GM19468 (cell line): Measurements from ENCODE around the gene CDC25B.
"Not testable (repeated sequence)": the region's sequence is repeated elsewhere in the genome, so short reads cannot be mapped to it uniquely, and the experiment has no call there.

ENCODE experiments used
- ATAC-seq: cut with Tn5 transposase; IDR thresholded peaks from one replicate; pipeline ENCODE4 v1.9.1; 2021; ENCODE audit warnings: mild to moderate bottlenecking, moderate library complexity, moderate number of reproducible peaks; ENCODE audit not compliant: unreplicated experiment; ENCODE audit errors: extremely low read depth

CDC25B gene

GRCh38 chr20:3820901-3821727, 25.0 kb downstream of the CDC25B start:
- no peak for ATAC-seq

- no peak for ATAC-seq
Observed at GRCh38 chr20:3821996-3822395, 25.9 kb downstream of the CDC25B start.

- ATAC-seq = no peak
Observed at GRCh38 chr20:3823881-3824280, 27.8 kb downstream of the CDC25B start.

DNA sequence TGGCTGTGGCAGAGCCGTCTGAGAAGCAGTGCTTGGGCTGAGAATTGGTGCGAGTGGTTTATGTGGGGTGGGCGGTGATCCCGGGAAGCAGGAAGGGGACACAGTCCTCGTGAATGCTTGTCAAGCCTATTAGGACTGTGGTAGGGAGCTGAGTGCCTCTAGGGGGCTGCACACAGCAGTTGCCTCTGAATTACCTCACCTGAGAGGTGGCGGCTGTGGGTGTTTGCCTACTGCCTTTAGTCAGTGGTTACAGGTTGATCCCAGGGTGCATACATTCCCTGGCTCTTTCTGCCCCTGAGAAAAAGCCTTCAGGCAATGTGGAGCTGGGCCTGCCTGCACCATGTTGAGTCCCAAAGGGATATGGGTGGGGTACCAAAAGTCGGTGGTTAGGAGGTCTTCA, 29.4 kb downstream of the CDC25B start:
- no peak for ATAC-seq

GRCh38 chr20:3826420-3826819, 30.3 kb downstream of the CDC25B start:
- ATAC-seq = no peak

GRCh38 chr20:3828798-3829197, 32.7 kb downstream of the CDC25B start:
- ATAC-seq = no peak

- ATAC-seq = not testable (repeated sequence)
Observed at GRCh38 chr20:3829891-3830290, 33.8 kb downstream of the CDC25B start.

- ATAC-seq = no peak
Observed at GRCh38 chr20:3836132-3836531, 40.0 kb downstream of the CDC25B start.

DNA sequence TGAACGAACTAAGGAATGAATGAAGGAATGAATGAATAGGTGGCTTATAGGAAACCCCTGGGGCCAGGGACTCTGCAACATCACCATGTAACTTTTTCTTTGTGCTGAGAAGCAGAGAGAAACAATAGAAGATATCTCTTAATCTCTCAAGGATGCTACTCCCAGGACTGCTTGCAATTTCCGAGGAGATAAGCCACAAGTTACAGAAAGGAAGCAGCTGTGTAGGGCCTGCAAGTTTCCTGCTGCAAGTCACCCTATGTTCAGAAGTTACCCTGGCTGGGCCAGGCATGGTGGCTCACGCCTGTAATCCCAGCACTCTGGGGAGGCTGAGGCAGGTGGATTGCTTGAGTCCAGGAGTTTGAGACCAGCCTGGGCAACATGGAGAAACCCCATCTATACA, 43.2 kb downstream of the CDC25B start:
- no peak for ATAC-seq

GRCh38 chr20:3840201-3840600, 44.1 kb downstream of the CDC25B start:
- ATAC-seq = not testable (repeated sequence)

DNA sequence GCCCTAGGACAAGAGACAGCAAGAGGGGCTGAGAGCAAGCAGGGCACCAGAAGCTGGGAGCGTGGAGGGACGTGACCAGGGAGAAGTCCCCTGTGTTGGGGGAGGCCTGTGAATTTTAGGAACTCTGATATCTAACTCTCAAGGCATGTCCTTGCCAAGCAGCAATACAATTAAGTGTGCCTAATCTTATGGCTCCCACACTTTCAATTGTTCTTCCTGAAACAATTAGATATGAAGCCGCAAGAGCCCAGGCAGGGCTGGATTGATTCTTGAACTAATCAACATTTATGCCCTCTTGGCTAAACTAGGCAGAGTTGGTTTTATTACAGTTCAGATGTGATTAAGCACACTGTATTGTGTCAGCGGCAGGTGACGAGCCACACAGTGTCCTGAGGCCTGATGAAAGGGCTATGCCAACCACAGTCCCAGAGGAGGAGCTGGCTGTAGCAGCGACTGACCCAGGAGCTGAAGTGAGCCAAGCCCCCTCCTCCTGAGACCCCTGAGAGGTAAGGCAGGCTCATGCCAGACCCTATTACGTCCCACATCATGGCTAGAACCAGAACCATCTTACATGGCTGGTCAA, 46.3 kb downstream of the CDC25B start:
- ATAC-seq = no peak

DNA sequence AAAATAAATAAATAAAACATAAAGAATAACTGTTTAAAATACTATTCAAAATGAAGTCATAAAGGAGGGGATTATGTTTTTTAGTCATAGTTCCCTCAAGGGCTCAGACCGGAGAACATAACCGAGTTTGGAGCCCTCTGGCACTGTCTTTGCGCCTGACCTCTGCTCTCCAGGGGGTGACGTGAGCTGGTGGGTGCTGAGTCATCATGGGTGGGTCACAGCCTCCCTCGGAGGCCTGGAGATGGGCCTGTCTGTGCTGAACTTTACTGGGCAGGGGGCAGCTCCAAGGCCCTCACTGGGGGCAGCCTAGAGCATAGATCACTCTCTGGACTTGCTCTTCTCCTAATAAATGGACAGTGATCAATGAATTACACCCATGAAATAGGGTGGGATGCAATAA, 47.4 kb downstream of the CDC25B start:
- no peak for ATAC-seq

- ATAC-seq = not testable (repeated sequence)
Observed at GRCh38 chr20:3843990-3844619, 48.0 kb downstream of the CDC25B start.

DNA sequence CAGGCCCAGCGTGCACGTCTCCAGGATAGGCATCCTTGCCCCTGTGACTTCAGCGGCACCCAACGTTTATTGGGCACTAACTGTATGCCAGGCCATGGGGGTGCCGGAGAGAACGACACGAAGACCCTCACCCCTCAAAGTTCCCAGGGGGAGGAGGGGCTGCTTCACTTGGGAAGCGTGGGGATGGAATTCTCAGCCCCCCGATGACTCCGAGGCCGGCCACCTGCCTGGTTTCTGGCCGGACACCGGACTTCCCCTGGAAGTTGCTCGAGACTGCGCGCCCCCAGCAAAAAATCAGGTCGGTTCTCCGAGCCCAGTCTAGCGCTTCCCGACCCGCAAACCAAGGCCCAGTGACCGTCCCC, 50.2 kb downstream of the CDC25B start:
- no peak for ATAC-seq

DNA sequence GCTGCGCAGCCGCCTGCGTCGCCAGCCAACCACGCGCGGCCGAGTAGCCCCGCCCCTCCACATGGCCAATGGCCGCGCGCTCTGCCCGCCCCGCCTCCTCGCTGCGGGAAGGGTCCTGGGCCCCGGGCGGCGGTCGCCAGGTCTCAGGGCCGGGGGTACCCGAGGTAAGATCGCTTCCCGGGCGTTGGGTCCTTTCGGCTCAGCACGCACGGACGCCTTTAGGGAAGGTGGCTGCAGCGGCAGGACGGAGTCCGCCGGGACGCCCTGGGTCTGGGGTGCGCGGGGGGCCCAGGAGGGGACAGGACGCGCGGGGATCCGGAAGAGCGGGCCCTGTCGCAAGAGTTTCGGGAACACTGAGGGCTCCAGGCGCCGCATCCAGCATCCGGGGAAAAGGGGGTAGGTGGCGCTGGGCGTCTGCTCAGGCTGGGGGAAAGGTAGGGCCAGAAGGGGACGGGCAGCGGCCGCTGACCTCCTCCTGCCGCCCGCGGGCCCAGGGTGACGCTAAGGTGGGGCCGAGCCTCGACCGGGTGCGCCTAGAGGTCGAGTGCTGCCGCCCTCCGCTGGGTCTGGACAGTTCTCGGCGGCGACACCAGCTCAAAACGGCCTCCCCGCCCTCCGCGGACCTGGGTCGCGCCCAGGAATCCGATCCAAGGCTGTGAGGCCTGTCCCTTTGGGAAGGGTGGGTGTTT, 50.8 kb downstream of the CDC25B start, which contains the start of gene MAVS:
Gene MAVS, plus strand, starts transcription at position 95 of the 689 bp plus-strand sequence. CDS start 7,791 bp downstream, outside the sequence.
- peak; percentile 64 for ATAC-seq

- ATAC-seq = no peak
Observed at GRCh38 chr20:3847429-3847940, 51.4 kb downstream of the CDC25B start.

DNA sequence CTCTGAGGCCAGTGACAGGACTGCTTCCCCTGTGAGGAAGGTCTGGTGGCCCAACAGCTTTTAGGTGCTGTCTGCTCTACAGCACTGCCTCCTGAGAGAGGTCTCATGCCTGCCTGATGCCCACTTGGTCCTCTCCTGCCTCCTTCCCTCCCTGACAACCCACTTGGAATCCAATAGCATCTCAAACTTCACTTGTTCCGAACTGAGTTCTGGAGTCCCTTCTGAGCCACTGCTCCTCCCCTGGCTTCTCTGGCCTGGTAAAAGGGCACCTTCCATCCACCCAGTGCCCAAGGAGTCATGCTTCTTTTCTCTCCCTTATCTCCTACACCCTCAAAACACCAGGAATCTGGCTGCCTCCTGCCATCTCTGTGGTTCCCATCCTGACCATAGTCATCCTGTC, 52.5 kb downstream of the CDC25B start:
- no peak for ATAC-seq

DNA sequence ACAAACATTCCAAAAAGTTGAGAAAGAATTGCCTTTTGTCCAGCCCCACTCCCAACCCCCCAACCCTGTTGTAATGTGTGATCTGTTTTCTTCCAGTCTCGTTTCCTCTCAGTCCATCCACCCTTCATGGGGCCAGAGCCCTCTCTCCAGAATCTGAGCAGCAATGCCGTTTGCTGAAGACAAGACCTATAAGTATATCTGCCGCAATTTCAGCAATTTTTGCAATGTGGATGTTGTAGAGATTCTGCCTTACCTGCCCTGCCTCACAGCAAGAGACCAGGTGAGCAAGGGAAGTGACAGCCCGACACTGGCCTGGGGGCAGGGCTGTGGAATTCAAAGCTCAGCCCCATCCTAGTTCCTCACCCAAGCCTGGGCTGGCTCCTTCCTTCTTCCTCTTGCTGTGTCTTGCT, 58.4 kb downstream of the CDC25B start:
- ATAC-seq = no peak
